GM11168 (cell line): ENCODE results near the gene SLC6A7.

Experiments
- in situ Hi-C: fragments of 300-500 bp; cut with MboI; formaldehyde crosslinking; loops from one replicate; pipeline ENCODE4 v1.12.0; 2022; ENCODE audit warnings: low sequenced_read_pairs; ENCODE audit not compliant: unreplicated experiment

The SLC6A7 gene

DNA sequence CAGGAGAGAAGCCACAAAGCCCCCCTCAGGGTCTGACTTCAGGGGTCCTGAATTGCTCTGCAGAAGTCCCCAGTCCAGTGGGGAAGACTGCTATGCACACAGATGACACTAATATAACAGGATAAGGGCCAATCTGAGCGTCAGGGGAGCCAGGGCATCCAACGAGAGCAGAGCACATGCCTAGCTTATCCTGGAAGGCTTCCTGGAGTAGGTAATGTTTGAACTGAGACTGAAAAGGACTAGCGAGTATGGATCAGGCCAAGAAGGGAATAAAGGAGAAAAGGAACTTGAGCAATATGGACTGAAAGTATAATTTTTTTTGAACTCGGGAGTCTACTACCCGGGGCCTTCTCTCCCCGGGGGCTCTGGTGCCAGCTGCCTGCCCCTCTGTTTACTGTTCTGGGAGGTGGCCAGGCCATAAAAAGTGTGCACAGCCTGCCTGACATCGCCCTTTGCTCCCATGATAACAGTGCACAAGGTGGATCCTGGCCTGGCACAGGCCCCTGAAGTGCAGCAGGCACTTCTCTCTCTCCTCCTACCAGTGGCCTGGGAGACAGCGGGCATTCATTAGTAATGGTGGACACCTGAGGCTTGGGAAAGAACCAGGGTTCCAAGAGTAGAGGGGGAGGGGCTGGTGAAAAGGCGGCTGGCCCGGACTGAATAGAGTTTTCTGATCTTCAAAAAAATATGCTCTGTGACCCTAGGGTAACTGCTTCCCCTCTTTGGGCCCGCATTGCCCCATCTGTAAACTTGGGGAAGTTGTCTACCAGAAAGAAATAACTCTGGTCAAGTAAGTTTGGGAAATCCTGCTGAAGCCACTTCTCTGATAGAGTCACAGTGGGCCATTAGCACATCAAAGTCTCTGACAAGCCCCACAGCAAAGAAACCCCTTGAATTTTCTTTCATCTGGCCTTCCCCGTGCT is 4.6 kb upstream of the SLC6A7 start:
- in situ Hi-C loops, result no loop called here

DNA sequence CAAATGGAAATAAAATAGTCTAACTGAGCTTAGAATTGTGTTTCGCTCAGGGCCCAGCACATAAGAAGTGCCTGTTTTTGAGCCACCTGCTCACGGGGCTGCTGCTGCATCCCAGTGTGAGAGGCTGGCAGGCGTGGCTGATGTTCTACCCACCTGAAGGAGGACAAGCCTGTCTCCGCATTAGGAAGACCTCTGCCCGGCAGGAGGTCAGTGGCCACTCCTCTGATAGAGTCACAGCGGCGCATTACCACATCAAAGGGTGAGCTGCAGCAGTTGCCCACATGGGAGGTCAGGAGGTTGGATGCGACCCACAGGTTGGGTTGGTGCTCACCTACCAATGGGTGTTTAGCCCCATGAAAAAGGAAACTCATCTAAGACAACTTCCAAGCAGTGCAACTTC is 3.7 kb upstream of the SLC6A7 start:
- in situ Hi-C loops, result no loop called here

DNA sequence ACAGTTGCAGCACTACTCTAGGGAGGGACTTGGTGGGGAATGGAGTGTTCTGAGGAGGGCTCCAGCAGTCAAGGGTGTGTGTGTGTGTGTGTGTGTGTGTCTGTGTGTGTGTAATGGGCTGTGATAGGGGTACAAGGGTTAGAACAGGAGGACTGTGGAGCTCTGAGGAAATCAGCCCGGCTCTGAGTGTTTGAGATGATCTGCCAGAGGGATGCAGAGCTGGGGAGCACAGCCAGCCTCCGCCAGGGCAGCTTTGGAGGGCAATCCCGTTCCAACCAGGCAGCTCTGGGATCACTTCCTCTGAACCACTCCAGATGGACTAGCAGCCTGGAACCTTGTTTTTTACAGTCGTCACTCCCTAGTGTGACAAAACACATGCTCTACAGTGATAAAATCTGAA is 3.0 kb upstream of the SLC6A7 start:
- in situ Hi-C loops, result no loop called here

DNA sequence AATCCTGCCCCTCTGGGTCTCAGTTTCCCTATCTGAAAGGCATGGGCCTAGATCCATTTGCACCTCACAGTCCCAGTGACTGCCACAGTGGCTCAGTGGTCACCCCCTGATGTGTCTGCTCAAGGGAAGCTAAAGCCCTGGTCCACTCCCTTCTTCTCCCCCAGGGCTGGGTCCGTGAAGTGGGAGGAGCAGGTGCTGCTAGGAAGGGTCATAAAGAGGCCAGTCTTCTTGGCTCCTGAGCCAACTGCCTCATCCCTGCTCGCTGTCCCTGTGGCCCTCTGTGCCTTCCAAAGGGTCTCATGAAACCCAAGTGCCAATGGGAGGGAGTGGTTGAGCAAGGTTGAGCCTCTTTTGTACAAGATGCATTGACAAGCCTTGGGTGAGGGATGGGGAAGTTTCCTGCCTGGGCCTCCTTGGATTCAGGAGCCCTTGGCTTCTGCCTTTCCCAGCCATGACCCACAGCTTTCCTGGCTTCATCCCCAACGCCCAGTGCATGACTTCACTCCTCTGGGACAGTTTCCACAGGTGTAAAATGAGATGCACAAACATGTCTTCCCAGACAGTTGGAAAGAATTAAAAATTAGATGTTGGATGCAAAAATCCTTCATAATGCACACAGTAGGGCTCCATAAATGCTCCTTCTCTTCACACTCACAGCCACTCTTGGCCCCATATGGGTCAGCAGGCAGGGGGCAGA is 1.6 kb upstream of the SLC6A7 start:
- in situ Hi-C loops, result no loop called here

DNA sequence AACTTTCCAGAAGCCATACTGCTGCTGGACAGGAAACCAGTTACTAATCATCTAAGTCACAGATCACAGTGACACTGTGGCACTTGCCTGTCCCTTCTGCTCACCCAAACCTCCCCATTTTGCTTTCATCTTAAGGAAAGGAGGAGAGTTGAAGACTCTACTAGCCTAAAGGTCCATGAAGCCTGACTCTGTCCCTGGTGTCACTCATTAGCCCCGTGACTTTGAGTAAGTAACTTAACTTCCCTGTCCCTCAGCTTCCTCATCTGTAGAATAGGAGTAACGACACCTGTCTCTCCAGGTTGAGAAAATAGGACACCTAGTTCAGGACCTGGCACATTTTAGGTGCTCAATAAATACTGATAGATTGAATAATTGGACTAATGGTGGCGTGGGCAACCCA is 536 bp upstream of the SLC6A7 start:
- in situ Hi-C loops, result no loop called here

DNA sequence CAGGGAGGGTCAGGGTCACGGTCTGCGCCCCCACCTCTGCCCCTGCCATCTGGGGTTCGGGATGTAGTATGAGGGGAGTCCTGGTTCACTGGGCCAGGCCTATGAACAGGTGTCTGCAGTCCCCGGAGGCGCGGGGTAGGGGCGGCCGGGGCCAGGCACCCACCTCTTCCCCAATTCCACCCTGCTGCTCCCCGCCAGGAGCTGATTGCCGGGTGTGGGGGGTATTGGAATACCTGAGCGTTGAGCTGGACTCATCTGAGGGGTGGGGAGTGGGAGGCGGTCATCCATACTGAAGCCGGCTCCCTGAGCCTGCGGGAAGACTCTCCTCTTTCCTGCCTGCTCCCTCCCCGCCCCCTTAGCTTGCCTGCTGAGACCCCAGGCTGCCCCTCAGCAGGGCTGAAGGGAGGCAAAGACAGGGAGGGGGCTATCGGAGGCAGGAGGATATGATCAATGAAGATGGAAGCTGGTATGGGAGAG is 679 bp downstream of the SLC6A7 start:
- in situ Hi-C loops, result no loop called here

DNA sequence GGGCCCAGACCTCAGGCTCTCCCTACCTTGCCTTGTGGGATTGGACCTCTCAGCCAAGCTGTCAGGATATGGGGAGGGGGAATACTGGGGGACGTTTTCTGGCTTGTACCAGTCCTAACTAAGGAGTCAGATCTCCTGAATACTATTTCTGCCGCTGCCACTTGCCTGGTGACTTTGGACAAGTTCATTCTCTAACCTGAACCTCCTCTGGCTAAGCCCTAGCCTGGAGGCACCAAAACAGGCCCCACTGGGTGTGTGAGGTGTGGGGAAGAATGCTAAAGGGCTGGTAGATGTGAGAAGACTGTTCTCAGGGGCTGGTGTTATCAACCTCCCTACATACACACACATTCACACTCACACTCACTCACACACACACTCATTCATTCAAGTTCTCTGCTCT is 1.1 kb downstream of the SLC6A7 start:
- in situ Hi-C loops, result no loop called here

DNA sequence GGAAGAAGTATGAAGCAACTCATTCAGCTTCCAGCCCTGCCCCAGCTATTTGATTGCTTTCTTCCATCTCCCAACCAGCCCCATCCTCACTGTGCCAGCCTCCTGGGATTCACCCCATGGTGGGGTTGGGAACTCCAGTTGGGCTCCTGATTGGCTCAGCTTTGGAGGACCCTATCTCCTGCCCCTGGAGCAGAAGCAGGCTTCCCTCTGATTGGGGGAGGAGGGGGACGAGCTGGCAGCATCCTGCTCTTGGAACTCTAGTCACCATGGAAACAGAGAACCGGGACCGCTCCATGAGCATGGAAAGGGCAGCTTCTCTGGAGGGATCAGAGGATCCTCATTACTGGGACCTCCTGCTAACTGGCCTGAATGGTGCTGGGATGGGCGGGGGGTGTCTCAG is 2.6 kb downstream of the SLC6A7 start:
- in situ Hi-C loops, result no loop called here

DNA sequence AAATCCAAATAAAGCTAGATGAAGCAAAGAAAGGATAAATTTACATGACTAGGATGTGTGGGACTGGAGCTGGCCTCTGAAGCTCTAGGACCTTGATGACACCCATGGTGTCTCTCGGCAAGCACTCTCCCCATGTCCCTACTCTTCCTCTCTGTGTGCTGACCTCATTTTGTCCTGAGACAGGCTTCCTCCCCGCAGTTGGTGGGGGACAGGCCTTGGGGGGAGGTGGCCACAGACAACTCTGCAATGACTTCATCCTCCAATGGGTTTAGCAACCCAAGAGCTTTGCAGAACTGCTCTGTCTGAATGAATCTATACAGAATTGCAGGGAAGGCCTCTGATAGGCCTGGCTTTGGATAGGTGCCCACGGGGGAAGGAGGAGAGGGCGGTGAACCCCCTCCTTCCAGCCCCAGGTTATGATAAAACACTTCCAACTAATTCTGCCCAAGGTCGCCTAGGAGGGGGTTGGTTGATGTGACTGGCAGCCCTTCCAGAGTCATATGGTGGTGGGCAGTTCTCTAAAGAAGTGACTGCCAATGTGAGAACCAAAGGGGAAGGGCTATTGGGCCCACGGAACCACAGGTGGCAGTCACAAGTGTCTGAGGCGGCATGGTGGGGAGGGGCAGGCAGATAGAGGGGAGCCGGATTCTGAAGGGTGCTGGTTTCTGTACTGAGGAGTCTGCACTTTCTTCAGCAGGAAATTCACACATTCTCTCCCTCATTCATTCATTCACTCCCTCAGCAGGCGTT is 6.0 kb downstream of the SLC6A7 start:
- in situ Hi-C loops, result no loop called here

DNA sequence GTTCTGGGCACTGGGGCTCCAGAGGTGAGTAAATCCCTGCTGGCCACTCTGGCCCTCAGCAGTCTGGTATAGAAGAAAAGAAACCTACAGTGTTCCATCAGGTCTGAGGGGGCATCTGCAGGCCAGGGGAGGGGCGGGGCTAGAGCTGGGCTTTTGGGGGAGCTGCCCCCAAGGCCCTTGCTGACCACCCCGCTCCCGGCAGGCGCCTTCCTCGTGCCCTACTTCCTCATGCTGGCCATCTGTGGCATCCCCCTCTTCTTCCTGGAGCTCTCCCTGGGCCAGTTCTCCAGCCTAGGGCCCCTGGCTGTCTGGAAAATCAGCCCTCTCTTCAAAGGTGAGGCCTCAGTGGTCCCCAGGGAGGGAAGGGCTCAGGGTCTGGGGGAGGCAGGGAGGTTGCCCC is 6.7 kb downstream of the SLC6A7 start:
- in situ Hi-C loops, result no loop called here

DNA sequence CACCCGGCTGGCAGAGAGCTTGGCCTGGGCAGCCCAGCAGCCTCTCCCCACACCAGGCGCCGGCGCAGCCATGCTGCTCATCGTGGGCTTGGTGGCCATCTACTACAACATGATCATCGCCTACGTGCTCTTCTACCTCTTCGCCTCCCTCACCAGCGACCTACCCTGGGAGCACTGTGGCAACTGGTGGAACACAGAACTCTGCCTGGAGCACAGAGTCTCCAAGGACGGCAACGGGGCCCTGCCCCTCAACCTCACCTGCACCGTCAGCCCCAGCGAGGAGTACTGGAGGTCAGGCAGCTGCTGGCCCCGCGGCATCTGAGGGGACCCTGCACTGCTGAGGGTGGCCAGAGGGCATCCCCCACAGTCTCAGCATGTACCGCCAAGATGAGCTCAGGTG is 7.1 kb downstream of the SLC6A7 start:
- in situ Hi-C loops, result no loop called here

DNA sequence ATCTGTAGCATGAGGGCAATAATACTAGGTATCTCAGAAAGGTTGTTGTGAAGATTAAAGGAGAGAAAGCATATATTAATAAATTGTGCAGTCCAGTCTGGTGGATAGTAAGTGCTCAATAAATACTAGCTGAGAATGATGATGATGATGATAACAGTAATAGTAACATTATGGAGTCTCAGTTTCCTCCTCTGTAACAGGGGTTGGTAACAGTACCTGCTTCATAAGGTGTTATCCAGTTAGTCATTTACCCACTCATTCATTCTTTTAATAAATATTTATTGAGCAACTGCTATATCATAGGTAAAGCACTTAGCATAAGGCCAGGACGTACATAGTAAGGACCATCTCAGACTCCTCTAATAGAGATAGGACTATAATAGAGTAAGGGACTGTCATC is 7.6 kb downstream of the SLC6A7 start:
- in situ Hi-C loops, result no loop called here

DNA sequence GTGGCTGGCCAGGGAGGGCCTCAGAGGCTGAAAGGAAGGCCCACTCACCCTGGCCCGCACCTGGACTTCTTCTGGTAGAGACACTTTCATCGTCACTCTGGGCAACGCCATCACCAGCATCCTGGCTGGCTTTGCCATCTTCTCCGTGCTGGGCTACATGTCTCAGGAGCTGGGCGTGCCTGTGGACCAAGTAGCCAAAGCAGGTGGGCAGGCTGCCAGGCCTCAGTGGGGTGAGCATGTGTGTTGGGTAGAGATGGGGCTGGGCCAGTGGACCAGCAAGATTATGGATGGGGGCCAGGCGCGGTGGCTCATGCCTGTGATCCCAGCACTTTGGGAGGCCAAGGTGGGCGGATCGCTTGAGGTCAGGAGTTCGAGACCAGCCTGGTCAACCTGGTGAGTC is 12.6 kb downstream of the SLC6A7 start:
- in situ Hi-C loops, result no loop called here

DNA sequence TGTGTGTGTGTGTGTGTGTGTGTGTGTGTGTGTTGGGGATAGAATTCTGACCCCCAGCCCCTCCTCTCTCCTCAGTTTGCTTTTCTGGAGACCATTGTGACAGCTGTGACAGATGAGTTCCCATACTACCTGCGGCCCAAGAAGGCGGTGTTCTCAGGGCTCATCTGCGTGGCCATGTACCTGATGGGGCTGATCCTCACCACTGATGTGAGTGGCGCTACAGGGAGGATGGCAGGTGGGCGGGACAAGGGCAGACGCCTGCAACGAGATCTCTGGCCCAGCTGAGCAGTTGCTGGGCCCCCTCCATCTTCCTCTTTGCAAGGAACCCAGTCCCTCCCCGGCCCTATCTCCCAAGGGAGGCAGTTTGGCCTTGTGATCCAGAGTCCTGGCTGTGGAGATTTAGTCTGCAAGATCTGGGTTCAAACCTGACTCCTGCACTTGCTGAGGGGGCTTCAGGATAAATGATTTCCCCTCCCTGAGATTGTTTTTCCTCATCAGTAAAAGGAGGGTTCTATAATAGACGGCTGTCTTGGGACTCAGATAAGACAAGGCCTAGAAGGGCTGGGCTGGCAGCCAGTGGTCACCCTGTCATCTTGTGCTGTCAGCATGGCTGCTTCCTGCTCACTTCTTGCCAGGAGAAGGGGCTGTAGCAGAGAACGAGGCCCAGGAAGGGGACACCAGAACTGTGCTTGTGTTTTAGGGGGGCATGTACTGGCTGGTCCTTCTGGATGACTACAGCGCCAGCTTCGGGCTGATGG is 14.1 kb downstream of the SLC6A7 start:
- in situ Hi-C loops, result no loop called here

DNA sequence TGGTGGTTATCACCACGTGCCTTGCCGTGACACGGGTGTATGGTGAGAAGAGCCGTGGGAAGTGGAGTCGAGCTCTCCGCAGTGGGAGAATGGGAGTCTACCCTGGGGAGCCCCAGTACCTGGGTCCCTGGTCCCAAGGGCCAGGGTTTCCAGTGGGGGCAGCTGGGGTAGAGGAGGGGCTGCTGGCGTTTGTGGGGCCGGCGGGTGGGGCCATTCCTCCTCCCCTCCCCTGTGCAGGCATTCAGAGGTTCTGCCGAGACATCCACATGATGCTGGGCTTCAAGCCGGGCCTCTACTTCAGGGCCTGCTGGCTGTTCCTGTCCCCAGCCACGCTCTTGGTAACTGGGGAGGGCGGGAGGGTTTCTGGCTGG is 14.7 kb downstream of the SLC6A7 start:
- in situ Hi-C loops, result no loop called here

DNA sequence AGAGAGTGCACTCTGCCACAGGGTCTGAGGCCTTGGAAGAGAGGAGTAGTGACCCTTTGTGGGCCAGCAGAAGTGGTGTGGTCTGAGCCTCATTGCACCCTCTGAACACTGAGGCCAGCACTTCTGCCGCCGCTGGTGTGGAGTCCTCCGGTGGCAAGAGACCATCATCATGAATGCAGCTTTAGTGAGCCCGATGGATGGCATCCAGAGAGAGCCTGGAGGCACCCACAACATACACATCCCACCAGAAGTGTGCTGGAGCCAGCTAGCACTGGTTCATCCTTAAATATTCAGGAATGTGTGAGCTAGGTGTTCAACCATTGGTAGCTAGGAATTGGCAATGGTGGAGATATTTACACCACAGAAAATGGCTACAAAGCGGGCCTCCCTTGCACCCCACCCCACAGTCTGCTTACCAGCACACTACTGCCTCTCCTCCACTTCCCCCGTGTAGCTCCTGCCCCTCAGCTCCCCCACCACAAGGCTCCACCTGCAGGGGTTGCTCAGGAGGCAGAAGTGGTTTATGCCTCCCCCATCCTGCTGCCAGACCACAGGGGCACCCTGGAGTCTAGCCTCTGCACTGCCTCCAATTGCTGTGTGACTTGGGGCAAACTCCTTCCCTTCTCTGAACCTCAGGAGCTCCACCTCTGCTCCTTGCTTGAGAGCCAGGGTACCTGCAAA is 16.4 kb downstream of the SLC6A7 start:
- in situ Hi-C loops, result no loop called here

DNA sequence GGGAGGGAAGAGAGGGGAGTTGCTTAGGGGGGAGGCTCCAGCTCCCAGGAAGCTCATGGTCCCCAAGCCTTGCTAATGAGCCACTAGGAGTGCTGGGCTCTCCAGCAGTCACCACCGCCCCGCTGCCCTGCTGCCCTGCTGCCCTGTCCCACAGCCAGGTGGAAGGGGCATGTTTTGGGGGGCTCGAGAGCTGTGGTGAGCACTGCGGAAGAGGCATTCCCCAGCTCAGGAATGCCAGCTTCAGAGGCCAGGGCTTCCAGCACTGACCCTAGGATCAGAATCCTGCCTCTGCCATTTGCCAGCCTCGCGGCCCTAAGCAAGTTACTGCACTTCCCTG is 16.9 kb downstream of the SLC6A7 start:
- in situ Hi-C loops, result no loop called here

DNA sequence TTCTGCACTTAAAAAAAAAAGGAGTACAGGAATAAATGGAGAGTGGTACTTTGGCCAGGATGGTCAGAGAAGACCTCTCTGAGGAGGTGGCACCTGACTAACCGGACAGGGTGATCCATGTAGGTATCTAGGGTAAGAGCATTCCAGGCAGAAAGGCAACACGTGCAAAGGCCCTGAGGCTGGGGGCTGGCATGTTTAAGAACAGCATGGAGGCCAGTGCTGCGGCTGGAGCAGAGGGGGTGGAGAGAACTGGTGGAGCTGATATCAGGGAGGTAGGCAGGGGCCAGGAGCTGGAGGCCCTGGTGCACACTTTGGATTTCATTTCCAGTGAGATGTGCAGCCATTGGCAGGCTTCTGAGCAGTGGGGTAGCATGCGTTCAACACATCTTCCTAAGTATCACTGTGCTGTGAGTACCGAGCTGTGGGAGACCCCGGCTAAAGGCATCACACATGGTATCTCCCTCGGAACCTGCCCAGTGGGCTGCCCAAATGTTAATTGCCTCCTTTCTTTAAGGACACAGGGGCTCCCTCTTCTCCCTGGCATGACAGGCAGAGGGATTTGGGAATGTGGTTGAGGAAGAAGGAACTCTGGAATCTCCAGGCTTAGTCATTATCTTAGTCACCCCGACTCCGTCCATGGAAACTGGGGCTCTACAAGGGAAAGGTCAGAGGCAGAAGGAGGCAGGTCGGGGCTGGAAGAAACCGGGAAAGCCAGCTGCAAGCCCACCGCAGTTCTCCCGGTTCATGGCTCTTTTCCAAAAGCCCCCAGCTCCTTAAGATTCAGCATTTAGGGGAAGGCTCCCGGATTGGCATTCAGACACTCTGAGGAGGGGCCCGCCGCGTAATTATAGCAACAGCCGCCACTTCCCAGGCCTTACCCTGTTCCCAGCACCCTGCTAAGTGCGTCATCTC is 18.6 kb downstream of the SLC6A7 start:
- in situ Hi-C loops, result no loop called here

DNA sequence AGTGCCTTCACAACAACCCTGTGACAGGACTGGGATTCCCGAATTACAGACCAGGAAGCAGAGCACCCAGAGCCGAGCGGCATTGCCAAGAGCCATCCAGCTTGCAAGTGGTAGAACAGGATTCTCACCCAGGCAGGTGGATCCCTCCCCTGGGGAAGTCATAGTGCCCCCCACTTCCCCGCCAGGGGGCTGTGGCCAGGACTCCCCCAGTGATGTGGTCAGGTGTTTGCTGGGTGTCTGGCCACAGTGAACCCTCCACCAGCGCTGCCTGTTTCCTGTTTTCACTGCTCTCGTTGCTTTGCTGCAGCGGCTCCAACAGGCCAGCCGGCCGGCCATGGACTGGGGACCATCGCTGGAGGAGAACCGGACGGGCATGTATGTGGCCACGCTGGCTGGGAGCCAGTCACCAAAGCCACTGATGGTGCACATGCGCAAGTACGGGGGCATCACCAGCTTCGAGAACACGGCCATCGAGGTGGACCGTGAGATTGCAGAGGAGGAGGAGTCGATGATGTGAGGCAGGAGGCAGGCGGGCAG is 19.3 kb downstream of the SLC6A7 start:
- in situ Hi-C loops, result no loop called here
